ENCODE results near the gene GIMAP5.

- TF ChIP-seq, protein P1, sequence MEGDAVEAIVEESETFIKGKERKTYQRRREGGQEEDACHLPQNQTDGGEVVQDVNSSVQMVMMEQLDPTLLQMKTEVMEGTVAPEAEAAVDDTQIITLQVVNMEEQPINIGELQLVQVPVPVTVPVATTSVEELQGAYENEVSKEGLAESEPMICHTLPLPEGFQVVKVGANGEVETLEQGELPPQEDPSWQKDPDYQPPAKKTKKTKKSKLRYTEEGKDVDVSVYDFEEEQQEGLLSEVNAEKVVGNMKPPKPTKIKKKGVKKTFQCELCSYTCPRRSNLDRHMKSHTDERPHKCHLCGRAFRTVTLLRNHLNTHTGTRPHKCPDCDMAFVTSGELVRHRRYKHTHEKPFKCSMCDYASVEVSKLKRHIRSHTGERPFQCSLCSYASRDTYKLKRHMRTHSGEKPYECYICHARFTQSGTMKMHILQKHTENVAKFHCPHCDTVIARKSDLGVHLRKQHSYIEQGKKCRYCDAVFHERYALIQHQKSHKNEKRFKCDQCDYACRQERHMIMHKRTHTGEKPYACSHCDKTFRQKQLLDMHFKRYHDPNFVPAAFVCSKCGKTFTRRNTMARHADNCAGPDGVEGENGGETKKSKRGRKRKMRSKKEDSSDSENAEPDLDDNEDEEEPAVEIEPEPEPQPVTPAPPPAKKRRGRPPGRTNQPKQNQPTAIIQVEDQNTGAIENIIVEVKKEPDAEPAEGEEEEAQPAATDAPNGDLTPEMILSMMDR (IDR thresholded peaks at IDR 0.05; ENCODE audit: low read depth, low read length, poor library complexity, severe bottlenecking), result no peak
- TF ChIP-seq EZH2phosphoT487 (IDR thresholded peaks at IDR 0.05; ENCODE audit: borderline replicate concordance, low read length), result no peak
Observed at GRCh38 chr7:150716368-150716767, 20.9 kb upstream of the GIMAP5 start, which contains the start of gene GIMAP1.
